GM21723 (cell line): ENCODE measurements around the gene RPS27L.
"Not testable (repeated sequence)": the region's sequence is repeated elsewhere in the genome, so short reads cannot be mapped to it uniquely, and the experiment has no call there.

Experiments
- ATAC-seq: cut with Tn5 transposase; IDR thresholded peaks from one replicate; pipeline ENCODE4 v1.9.1; 2021; ENCODE audit warnings: mild to moderate bottlenecking, moderate library complexity; ENCODE audit not compliant: unreplicated experiment

The RPS27L gene

DNA sequence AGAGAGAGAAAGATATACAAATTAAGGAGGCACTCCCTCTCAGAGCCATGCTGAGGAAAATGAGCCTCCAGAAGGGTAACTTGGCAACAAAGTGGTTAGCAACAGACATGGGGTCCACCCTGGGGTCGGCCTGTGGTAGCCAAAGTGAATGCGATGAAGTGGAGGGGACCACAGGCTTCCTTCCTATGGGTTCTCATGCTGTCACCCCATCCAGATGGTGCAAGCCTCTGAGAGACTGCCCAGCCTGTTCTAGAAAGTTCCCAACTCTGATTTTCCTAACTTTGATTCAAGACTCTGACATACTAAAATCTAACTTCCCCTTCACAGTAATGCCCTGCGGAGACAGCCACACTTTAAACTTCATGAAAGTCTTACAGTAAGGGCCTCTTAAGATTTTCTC lies 53.9 kb downstream of the RPS27L start:
- ATAC-seq, result no peak

DNA sequence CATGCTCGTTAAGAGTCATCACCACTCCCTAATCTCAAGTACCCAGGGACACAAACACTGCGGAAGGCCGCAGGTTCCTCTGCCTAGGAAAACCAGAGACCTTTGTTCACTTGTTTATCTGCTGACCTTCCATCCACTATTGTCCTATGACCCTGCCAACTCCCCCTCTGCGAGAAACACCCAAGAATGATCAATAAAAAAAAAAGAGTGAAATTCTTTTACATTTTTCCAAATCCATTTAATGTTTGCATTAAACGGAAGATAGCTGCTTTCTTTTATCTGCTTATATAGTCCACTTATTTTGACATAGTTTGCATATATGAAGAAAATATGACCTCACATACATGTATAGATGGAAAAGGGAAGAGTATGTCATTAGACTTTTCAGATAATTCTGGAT lies 57.7 kb downstream of the RPS27L start:
- not testable (repeated sequence) for ATAC-seq

DNA sequence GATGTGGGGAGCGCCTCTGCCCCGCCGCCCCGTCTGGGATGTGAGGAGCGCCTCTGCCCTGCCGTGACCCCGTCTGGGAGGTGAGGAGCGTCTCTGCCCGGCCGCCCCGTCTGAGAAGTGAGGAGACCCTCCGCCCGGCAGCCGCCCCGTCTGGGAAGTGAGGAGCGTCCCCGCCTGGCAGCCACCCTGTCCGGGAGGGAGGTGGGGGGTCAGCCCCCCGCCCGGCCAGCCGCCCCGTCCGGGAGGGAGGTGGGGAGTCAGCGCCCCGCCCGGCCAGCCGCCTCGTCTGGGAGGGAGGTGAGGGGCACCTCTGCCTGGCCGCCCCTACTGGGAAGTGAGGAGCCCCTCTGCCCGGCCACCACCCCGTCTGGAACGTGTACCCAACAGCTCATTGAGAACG lies 58.4 kb downstream of the RPS27L start:
- not testable (repeated sequence) for ATAC-seq
